Fibroblast of skin of scalp (primary cell): ENCODE results near the gene ADO. TPM values are rescaled to one million over a fixed set of nuclear protein-coding genes. Genes with fewer than 3 reads are reported as not detected.
"Not testable (repeated sequence)": the region's sequence is repeated elsewhere in the genome, so short reads cannot be mapped to it uniquely, and the experiment has no call there.

Experiments used
- DNase-seq: peaks from one replicate; pipeline ENCODE4 v3.0.0-alpha.2; 2013
- polyA plus RNA-seq, 2 experiments: library from polyadenylated mRNA; unstranded; fragments of 120-200 nt; gene quantifications; one replicate each; pipeline ENCODE4 v1.2.1, GENCODE V29; 2013; ENCODE audit not compliant: insufficient read length in 2 of 2

ADO gene
- polyA plus RNA-seq (2013, experiment 1 of 2; ENCODE audit: insufficient read length), result 18.1 TPM
- 19.8 TPM for polyA plus RNA-seq (2013, experiment 2 of 2; ENCODE audit: insufficient read length)

DNA sequence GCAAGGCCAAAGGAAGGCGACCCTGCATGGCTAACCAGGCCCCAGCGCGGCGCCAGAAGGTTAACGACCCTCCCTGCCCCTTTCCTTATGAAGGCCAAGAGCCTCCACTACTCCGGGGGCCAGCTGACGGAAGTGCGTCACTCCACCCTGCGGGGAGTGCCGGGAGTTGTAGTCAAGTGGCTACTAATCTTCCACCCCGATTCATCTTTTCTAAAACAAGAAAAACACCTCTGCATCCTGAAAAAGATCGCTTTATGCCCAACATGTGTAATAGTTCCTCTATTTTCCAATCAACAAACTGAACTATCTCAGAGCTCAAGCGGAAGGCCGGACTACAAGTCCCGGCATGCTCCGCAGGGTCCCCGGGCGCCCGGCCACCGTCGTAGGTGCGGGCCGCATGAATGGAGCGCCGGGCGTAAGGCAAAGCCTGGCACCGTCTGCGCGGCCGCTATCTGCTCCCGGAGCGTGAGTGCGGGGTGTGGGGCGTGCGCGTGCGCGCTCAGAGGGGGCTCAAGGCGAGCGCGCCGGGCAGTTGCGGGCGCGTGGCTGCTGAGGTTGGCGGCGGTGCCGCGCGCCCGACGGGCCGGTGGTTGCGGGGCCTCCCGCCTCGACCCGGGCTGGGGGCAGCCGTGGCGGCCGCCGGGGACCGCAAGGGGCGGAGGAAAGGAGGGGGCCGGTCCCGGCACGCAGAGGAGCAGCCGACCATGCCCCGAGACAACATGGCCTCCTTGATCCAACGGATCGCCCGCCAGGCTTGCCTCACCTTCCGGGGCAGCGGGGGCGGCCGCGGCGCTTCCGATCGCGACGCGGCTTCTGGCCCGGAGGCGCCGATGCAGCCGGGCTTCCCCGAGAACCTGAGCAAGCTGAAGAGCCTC lies at the start of gene ADO:
Gene ADO (plus strand): TSS at position 365 of the 875 bp plus-strand sequence. CDS start 340 bp downstream, at position 705.
- peak; percentile 85 for DNase-seq

DNA sequence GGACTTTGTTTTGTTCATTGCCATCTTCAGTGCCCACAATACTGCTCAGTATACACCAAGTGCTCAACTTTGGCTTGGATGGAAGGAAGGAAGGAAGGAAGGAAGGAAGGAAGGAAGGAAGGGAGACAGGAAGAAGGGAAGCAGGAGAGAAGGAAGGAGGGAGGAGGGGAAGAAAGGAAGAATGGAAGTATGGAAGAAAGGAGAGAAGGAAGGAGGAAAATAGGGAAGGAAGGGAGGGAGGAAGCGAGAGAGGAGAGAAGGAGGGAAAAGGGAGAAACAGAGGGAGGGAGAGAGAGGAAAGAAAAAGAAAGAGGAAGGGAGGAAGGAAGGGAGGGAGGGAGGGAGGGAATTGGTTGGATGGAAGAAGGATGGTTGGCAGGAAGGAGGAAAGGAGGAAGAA lies 49.6 kb upstream of the ADO start:
- no peak for DNase-seq

DNA sequence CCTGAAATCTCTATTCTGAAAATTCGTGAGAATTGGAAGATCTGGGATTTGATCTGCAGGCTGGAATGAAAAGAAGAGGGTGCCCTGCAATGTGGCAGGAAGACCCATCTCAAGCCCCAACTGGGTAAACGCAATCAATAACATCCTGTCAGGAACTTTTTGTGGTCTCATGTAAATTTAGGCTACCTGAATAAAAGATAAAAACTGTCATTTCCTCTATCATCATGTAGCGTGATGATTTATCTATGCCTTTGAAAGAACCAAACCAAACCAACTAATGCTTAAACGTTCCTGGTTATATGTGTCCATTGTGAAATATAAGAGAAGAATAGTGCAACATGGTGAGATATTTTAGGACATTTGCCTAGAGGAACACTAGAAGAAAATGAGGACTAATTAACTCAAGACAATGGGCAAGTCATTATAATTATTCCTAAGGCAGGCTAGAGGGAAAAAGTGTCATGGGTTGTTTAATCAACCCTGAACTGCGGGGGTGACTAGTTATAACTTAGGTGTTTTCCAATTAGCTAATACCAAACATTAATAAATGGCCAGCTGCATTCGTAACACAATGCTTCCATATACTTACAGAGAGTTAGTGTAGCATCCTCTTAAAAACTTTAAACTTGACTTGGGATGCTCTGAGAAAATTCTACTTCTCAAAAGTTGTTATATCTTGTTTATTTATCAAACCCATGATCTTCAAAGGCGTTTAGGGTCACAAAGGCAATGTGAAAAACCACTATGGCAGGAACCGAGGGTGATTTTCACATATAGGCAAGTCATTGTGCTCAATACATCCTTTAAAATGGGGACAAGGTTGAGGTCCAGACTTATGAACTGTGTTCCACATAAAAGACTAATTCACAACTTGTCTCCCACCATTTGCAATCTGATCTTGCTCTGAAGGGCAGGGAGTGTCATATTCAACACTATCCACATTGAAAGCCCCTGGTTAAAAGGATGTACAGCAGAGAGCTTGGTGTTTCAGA lies 48.6 kb upstream of the ADO start:
- DNase-seq, result no peak

DNA sequence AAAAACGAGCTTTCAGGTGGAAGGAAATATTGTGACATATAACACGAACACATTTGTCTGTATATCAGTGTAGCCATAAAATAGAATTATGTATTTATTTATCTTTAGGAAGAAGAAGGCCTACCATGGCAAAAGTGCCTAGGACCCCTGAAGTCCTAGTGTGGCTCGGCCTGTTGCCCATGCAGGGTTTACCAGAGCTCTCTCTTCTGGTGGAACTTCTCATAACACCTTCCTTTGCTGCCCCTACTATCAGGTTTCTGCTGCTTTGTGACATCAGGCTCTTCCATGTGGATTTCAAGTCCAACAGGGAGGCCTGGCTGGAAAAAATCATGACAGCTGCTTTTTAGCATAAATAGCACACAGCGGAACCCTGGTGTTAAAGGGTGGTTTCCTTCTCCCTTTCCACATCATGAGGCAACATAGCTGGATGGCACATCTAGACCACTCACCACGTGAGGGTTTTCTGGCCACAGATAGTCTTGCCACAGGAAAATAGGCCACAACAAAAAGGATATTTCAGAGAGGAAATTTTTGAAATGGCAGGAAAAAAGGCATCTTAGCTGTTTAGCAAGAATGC lies 44.8 kb upstream of the ADO start:
- DNase-seq, result no peak

DNA sequence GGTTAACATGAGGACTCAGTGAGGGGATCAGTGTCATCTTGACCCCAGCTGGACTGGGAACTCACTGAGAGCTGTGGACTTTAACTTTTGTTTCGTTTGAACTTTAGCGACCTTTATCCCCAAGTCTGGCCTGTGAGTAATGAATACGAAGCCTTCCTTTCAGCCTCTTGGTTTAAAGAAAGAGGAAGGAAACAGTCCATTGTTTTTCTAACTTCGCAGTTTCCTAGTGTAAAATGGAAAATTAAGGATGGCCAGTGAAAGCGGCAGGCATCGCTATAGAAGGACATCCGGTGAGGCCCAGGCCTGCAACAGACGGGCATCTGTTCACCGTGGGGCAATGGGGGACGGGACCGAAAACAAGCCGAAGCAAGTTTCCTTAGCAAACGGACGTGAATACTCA lies 44.1 kb upstream of the ADO start:
- DNase-seq, result no peak

DNA sequence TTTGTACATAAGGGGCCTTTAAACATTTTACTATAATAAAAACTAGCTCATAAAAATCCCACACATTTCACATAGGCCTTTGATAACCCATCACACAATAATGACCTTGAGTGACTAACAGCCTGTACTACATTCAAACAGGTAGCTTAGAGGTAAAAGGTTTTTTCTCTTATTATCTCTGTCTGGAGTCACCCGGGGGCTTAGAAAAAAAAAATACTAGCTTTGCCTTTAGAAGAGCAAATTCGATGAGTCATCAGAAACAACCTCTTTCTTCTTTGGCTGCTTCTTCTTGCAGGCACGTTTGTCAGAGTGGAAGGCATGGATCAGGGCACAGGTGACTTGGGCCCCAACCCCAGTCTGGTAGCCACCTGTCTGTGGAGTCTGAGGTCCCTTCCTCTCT lies 43.4 kb upstream of the ADO start:
- DNase-seq, result no peak

DNA sequence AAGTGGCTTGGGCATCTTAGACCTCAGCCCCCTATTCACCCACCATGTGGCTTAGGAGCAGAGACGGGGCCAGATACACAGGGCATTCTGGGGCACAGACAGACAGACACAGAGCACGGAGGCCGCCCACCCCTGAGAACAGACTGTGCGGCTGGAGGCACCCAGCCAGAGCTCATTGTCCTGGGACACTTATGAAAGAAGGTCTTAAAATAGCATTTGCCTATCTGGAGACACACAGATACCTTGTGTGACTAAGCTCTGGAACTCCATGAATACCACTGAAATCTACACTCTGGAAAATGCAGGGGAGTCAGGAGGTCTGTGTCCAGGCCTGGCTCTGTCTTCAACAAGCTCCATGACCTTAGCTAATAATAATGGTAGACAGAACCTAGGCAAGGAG lies 41.4 kb upstream of the ADO start:
- no peak for DNase-seq

DNA sequence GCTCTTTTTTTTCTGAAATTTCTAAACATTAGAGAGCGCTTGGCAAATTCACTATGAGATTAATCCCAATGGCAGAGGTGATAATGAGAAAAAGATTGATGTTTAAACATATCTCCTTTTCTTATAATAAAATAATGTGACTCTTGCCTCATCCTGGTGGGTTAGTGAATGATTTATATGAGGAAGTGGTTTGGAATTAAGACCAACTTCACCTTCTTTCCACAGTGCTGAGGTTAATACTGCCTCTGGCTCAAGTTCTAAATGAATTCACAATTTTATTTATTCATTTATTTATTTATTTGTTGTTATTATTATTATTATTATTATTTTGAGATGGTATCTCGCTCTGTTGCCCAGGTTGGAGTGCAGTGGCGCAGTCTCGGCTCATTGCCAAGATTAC lies 40.5 kb upstream of the ADO start:
- DNase-seq, result no peak

DNA sequence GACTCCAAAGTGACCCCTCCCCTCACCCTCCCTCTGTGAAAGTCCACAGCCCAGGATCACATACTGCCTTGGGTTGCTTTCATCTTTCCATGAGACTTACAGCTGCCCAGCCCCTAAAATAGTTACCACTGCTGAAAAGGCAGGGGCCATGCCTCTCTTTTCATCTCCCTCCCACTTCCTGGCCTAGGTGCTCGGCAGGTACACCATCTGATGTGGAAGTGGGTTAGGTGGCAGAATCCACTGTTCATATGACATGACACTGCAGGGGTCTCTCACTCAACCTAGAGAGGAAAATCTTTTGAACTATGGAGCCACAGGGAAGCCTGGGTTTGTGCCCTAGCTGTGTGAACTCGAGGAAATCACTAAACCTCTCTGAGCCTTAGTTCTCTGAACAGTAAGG lies 38.8 kb upstream of the ADO start:
- DNase-seq, result no peak

DNA sequence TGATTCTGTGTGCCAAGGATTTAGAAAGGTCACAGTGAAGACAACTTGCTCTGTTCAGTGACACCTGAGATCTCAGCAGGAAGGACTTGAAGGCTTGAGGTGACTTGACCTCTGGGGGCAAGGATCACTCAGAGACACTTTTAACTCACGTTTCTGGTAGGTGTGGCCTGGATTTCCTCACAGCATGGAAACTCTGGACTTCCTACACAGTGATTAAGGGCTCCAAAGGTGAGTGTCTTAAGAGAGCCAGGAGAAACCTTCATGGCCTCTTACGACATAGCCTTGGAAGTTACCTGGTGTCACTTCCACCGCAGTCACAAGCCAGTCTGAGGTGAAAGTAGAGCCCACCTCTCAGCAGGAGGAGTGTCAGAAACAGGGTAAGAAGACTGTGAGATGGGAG lies 38.1 kb upstream of the ADO start:
- no peak for DNase-seq

DNA sequence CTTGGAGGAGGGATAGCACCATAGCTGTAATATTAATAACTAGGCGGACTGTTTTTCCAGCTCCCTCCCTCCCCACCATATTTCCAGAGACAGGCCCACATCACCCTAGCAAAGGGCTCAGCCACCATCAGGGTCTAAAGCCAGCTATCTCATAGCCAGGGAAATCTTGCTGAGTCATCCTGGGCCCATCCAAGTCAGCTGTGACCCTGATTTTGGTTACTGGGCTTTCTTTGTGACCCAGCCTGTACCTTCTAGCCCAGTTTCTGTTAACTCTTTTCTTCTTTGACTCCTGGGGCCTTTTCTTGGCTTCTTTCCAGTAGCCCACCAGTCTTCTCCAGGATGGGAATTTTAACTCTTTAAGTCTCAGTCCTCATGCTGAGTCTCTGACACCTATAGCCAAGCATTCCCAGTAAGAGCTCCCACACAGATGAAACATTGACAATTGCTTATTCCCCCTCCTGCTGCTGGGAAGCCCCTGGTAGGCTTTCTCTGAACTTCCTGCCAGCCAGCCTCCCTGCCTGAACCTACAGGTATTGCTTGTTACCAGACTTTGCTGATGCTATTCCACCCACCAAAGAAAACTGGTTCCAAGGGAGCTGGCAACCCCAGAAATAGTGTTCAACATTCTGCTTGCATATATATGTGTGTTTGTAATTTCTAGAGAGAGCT lies 34.8 kb upstream of the ADO start:
- DNase-seq, result peak; percentile 30

DNA sequence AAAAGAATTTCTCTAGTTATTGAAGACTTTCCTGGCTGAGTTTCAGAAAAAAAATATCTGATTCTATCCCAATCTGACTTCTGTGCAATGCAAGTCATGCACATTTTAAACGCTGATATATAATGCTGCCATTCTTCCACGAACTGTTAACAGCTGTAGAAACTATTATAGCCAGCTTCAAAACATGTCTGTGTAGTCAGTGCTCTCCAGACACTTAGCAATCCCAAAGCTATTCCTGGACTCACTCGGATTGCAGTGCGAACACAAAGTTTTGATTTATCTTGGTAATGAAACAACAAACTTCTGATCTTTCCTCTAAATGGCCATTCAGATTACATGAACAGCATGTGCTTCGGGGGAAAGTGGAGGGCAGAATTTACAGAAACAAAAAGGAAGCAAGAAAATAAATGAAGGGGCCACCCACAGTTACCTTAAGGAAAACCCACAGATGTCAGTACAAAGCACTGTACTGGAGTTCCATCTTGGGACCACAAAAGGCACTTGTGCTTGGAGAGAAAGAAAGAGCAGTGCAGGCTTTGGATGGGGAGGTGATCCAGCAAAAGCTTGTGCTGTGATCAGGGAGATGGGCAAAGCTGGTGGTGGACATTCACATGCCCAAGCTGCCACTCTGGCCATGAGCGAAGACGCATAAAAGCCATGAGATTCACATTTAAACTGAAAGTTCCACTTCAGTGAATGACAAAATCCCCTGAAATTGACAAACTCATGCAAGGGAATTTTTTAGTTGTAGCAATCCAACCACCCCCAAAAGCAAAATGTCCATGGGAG lies 32.1 kb upstream of the ADO start:
- DNase-seq, result peak; percentile 17

DNA sequence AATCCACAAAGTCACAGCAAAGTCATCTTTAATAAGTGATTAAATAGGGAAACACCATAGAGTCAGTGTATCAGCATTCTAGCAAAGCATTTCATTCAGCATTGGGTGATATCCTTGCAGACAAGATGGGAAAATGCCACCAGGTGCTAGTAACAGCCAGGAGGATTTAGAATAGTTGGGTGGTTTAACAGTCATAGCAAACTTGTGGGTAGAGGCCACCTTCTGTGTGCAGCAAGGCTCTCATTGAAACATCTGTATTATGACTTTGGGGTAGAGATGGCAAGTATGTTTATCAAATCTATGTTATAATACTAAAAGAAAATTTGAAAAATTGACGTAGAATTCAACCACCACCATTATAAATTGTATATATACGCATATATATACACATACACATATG lies 26.4 kb upstream of the ADO start:
- DNase-seq, result no peak

DNA sequence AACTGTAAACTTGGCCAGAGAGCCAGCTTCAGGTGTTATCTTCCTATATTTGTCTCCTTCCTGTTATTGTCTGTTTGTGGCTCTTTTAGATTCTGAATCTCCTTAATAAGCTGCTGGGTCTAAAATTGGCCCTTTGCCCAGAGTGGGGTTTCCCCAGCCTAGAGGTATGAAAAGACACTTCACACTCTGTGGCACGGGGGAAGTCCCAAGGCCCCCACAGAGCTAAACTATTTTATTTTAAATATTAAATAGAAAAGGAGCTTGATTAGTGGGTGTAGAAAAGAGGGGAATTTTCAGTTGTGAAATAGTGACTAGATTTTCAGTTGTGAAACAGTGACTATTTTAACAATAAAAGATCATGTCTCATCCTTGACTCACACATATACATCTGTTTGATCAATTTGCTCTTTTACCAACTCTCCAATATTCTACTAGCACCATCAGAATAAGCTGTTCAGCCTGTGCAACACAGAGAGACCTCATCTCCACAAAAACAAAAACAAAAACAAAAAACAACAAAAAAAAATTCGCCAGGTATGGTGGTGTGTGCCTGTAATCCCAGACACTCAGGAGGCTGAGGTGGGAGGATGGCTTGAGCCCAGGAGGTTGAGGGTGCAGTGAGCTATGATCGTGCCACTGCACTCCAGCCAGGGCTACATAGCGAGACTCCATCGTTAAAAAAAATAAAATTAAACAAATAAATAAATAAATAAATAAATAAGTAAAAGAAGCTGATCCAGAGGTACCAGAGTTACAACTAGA lies 24.9 kb upstream of the ADO start:
- DNase-seq, result peak; percentile 37

DNA sequence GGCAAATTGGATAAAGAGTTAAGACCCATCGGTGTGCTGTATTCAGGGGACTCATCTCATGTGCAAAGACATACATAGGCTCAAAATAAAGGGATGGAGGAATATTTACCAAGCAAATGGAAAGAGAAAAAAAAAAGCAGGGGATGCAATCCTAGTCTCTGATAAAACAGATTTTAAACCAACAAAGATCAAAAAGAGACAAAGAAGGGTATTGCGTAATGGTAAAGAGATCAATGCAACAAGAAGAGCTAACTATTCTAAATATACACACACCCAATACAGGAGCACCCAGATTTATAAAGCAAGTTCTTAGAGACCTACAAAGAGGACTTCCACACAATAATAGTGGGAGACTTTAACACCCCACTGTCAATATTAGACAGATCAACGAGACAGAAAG lies 20.0 kb upstream of the ADO start:
- not testable (repeated sequence) for DNase-seq

DNA sequence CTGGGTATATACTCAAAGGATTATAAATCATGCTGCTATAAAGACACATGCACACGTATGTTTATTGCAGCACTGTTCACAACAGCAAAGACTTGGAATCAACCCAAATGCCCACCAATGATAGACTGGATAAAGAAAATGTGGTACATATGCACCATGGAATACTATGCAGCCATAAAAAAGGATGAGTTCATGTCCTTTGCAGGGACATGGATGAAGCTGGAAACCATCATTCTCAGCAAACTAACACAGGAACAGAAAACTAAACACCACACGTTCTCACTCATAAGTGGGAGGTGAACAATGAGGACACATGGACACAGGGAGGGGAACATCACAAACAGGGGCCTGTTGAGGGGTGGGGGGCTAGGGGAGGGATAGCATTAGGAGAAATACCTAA lies 16.2 kb upstream of the ADO start:
- not testable (repeated sequence) for DNase-seq

DNA sequence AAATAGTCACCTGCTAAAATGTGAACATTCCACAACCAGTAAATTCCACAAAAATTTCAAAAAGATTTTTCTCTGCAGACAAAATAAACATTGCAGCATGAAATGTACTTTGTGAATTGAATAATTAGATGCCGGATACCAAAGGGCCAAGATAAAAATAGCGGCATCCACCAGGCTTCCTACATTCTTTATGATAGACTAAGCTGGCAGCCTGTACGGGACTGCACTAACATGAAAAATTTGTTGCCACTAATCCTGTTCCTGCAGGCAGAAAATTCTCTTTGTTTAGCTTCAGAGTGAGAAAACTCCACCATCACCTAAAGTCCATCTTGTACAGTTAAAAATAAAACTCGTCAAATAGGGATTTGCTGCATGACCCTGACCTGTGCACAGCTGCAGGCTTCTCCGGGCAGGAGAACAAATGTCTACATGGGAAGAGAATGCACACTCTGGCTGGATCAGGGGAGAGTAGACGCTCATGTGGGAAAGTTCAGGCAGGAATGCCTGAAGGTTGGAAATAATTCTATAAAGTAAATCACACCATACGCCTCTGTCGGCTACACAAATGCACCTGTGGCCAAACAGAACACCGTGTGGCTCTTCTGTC lies 15.6 kb upstream of the ADO start:
- peak; percentile 66 for DNase-seq

DNA sequence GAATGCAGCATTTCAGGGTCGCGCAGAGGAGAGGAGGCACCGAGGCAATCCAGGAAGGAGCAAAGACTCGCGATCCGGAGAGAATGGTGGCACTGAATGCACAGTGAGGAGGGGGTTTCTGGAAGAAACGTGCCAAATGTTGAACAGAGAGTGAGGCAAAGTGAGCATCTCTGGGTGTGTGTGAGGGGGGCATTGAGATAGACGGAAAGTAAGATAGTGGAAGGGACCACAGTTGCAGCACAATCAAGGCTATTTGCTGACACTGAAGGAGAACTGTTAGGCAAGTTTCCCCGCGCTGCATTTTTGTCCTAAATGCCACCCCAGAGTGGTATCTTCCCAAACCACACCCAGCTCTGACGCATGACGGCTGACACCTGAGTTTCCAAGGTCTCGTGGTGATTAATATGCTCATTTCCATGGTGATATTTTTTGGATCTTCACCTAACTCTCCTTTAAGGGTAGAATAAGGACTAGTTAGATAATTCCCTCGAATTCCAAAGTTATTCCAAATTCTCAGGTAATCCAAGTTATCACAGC lies 14.4 kb upstream of the ADO start:
- DNase-seq, result no peak

DNA sequence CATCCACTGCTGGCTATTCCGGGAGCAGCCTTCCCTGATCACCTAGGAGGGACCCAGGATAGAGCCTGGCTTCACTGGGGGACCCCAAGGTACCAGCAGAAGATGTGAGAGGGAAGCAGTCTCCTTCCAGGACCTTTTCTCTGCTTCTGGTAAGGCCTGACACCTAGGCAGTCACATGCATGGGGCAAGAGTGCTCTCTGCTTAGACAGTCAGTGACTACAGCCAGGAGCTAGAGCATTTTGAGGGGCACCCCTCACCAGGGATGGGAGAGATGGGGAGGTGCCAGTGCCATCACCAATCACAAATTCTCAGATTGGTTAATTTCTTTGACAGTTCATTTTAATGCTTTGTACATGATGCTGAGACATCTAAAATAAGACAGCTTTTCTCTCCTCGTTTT lies 13.9 kb upstream of the ADO start:
- DNase-seq, result no peak

DNA sequence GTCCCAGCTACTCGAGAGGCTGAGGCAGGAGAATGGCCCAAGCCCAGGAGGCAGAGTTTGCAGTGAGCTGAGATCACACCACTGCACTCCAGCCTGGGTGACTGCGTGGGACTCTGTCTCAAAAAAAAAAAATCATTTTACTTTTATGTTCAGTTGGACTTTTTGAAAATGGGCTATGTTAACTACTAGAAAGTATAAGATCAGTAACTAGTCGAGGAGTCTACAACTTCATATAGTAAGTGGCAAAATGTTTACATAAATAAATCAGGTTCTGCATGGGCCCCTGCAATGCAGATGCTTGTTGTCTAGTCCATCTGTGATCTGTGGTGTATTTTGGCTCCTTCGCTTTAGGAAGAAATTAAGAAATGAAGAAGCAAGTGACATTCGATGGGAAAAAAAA lies 12.3 kb upstream of the ADO start:
- DNase-seq, result no peak
